ENCODE measurements around the gene HDAC11.
A peak's percentile ranks its signal among the peaks of the same experiment; 100 is the strongest.
"Not testable (repeated sequence)": the region's sequence is repeated elsewhere in the genome, so short reads cannot be mapped to it uniquely, and the experiment has no call there.

HDAC11 gene

DNA sequence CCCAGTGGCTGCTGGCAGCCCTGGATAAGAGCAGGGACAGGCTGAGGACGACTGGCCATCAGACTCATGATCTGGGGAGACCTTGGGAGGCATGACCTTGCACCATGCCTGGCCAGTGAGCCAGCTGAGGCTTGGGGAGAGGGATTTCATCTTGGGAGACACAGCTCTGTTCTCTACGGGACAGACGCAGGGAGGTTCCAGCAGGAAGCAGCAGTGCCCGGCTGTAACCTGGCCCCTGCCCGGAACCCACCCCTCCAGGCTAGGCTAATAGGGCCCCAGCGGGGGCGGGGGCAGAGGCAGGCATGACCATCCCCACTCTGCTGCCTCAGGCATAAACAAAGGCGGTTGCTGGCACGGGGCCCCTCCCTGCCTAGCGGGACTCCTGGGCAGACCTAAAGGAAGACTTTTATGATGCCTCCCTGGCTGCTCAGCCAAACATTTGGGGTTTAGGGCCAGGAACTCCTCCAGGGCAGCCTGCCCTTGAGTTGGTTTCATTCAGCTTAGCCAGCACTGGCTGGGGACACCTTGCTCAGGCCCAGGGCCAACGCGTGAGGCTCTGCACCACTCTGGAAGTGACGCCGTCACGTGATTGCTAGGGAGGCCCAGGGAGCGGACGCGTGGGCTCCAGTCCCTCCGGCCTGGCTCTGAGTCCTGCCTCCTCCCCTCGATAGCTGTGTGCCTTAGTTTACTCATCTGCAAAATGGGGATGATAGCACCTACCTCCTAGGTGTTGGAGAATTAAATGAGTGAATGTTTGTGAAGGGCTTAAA lies 27.6 kb downstream of the HDAC11 start:
- DNase-seq (ENCODE audit: low spot score), result no peak

DNA sequence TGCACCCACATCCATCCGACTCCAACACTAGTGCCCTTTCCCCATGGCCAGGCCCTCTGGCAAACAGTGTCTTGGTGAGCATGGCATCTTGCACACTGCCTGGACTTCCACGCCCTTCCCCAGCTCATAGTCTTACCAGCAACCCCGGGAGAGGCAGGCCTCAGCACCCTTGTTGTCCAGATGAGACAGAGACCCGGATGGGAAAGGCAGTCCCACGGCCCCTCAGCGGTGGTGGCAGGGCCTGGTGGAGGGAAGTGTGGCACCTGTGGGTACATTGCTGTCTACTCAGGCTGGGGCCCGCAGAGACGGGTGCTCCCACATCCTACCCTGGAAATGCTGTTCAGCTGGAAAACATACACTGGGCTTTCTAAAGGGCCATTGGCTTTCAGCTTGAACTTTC lies 28.4 kb downstream of the HDAC11 start:
- DNase-seq (ENCODE audit: low spot score), result no peak

DNA sequence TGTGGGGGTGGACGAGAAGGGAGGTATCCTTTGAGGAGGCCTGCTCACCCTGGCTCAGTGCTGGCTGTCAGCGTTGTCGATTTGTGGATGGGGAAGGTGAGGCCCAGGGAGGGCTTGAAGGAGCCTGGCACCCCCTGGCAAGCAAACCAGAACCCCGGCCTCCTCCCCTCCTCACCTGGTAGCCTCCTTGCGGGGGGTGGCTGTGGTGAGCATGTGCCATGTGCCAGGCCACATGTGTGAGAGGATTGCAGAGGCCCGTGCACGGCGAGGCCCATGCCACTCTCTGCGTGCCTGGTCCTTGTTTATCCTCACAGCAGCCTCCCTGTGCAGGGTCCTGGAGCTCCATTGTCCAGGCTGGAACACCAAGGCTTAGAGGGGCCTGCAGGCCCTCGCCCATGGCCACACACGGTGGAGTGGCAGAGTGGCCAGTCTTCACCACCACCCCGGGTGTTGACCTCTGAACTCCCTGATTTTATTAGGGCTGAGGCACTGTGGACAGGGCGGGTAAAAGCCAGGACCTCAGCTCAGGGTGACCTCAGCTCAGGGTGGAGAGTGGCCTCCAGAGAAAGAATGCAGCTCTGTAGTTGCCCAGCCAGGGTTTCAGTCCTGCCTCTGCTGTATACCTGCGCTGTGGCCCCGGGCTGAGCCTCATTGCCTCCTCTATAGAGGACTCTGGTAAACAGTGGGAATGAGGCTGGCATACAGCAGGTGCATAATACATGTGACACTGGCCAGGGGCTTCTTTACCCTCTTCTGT lies 29.1 kb downstream of the HDAC11 start:
- DNase-seq (ENCODE audit: low spot score), result no peak

DNA sequence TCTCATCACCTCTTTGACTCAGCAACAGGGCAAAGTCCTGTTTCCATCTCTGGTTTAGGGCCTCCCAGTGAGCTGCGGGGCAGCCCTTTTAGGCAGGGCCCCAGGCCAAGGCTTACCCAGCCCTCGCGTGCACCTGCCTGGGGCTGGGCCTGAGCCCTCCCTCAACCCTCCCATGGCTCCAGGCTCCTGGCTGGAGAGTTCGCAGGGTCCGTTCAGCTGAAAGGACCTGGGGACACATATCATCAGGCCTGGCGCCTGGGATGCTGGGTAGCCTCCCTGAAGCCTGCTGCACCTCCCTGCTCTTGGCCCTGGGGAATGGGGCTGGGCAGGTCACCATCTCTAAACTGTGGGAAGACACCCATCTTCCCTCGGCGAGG lies 29.7 kb downstream of the HDAC11 start:
- no peak for DNase-seq (ENCODE audit: low spot score)

DNA sequence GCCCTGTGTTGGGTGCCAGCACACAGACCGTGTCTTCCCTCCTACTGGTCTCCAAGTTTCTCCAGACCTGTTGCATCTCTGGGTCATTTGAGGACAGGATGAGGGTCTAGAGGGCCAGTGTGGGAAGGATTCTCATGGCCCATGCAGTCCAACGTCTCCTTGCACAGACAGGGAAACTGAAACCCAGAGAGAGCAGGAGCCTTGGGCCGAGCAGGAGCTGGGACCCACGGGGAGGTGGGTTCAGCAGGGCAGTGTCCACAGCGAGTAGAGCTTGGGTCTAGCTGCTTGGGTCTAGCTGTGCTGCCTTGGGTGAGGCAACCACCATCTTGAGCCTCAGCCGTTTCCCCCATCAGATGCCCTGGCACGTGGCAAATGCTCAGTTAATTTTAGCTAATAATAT lies 32.3 kb downstream of the HDAC11 start:
- no peak for DNase-seq (ENCODE audit: low spot score)

DNA sequence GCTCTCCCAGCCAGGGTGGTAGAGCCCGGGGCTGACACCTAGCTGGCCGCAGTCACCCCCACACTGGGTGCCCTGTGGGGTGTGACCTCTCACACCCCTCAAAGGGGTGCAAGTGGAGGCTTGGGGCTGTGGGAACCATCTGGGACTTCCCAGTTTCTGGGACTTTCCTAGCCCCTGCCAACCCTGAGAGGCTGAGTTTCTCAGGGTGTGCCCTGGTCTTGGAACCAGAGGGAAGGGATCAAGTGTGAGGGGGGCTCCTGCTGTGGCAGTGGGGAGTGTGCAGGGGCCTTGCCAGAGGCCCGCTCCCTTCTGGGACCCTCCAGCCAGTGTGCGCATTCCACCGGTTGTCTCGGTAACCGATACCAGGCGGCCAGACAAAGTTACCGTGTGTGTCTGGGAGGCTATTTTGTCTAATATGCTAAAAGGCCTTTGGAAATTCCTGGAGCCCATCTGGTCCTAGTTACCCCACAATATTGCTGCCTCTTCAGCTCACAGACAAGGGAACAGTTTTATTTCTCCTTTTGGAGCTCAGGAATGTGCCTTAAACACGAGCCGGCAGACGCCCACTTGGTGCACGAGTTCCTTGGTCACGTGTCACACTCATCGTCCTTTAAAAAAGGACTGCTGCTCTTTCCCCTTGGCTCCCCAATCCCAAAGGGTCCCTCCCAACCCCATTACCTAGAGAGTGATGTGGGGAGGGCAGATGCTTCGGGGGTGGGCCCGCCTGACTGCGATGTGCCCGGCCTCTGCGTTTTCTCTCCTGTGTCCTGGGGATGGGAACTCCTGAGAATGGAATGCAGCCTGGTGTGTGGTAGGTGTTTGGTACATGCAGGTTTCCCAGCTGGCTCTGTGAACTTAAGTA lies 33.2 kb downstream of the HDAC11 start:
- DNase-seq (ENCODE audit: low spot score), result no peak

DNA sequence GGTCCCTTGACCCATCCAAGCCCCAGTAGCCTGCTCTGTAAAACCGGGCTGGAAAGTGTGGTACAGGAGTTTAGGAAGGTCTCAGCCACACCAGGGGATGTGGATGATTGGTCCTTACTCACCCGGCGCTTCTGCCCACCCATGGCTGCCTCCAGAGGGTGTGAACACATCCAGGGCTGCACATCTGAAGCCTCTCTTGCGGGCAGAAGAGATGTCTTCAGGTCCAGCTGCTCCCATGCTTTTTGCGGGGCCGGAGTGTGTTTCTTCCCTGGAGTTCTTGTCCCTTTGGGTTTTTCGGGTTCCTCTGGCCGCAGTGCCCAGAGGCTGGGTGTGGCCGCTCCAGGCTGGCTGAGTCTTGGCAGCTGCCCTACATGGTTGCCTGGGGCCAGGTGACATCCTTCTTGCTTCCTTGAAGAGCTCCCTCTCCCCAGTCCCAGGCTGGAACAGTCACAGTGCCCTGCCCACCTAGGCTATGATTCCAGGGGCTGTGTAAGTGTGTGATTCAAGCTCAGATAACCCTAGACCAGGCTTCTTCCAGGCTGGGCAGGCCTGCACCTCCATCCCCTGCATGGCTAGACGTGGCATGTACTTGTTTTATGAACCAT lies 33.9 kb downstream of the HDAC11 start:
- DNase-seq (ENCODE audit: low spot score), result no peak

DNA sequence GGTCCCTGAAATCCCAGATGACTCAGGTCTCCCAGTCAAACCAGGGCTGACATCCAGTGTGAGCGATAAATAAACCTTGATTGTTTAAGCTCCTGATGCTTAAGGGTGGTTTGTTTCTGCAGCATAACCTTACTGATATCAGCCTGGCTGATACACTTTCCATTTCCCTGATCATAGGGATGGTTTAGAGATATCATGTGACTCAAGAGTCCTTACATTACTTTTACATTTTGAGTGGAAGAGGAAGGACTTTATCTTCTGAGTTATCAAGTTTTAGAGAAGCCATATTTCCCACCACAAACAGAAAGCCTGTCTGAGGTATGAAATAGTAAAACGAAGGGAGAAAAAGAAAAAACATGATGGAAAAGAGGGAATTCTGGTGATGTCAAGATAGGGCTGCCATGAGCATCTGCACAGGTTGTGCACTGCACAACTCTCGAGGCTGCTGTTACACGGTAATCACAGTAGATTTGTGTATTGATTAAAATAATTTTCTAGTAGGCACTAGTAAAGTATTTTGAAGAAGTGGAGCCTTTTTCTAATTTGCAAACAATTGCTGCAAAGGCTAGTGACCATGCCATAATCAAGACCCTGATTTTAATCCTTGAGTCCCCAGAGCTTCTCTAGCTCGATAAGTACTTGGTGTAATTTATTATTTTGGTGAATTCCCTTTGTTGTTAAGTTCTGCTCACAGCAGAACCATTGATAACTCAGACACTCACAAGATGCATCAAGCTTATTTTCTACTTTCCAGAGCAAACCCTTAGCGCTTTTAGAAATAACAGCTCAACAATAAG lies 34.7 kb downstream of the HDAC11 start:
- DNase-seq (ENCODE audit: low spot score), result no peak

DNA sequence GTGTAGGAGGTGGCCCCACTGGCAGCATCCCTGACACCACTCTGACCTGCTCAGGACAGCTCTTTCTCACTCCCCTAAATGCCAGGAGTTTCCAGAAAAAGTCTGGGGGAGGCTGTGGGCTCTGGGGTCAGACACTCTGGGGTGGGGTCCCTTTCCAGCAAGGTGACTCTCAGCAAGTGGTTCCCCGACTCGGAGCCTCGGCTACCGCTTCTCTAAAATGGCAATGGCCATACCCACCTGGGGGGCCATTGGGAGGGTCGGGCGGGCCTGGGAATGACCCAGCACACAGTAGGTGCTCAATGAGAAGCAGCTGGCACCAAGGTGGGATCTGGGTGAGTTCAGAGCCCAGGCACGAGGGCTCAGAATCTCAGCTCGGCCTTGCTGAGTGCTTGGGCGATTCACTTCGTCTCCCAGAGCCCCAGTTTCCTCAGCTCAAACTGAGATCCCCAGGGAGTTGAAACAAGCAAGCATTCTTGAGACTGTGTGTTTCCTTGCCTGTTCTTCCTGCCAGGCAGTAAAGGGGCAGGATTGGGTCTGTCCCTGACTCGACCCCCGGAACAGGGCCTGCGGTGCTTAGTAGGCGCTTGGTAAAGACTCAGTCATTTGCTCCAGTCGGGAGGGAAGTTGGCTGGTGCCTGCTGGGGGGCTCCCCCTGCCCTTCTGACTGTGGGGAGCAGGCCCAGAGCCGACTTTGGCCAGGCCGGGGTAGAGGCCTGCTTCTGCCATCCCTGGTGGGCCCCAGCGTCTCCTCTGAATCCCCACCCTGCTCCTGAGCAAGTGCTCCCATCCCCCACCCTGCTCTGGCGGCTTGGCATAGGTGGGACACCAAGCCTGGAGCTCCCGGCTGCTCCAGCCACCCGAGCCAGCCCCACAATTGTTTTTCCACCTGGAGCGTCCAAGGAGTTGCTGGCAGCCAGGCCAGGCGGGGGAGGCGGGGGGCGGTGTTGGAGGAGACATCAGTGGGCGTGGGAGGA lies 36.0 kb downstream of the HDAC11 start:
- DNase-seq (ENCODE audit: low spot score), result peak; percentile 83

DNA sequence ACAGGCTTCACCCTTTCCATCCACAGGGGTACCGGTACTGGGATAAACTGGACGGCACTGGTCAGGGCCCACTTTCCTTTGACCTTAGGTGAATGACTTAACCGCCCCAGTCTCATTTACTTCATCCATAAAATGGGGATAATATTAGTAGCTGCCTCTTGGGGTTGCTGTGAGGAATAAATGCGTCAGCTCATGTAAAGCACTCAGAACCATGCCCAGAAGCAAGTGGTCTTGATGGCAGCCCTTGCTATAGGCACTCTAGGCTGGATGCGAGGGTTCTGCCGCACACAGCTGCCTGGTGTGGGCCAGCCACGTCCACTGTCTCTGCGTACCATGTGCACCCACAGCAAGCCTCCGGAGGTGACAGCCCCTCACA lies 36.6 kb downstream of the HDAC11 start:
- DNase-seq (ENCODE audit: low spot score), result no peak

DNA sequence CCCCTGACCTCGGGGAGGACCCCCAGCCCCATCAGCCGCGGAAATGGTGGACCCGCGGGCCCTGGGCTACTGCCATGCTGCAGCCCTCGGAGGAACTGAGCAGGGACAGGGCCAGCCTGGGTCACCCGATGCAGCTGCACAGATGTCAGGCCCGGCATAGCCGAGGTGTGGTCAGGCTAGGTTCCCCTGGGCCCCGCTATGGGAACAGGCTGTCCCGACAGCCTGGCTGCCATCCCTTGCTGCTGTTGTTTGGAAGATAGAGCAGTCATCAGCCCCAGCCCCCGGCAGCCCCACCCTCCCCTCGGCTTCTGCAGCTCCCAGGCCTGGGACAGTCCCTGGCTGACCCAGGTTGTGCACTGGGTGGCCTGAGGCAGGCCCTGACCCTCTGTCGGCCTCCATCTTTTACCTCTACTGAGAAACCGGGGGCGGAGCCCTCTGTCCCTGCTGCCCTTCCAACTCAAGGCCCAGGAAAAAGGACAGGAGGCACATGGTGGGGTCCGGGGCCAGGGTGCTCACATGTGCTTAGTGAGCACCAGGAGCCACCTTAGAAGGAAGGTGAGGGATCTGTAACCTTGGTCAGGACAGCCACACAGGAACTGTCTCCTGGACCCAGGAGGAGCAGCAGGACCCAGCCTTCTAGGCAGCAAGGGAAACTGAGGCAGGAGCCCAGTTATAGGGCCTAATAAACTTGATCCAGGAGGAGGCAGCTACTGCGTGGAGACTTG lies 37.3 kb downstream of the HDAC11 start:
- no peak for DNase-seq (ENCODE audit: low spot score)

DNA sequence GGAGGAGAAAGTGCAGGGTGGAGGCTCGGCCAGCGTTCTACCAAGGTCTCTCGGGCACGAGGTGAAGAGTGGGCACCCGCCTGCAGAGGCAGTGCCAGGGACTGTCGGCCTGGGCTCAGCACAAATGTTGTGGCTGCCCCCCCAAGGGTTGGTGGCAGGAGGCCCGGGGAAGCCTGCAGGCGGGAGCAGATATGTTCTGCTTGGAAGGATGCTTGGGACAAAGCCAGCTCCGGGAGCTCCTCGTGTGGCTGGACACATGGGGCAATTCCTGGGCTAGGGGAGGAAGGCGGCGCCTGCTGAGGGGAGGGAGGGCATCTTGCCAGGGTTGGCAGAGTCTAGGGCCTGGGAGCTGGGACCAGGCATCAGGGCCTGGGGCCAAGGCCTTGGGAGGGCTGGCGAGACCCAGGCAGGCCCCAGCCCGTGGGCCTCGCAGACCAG lies 38.4 kb downstream of the HDAC11 start:
- DNase-seq (ENCODE audit: low spot score), result peak; percentile 79

DNA sequence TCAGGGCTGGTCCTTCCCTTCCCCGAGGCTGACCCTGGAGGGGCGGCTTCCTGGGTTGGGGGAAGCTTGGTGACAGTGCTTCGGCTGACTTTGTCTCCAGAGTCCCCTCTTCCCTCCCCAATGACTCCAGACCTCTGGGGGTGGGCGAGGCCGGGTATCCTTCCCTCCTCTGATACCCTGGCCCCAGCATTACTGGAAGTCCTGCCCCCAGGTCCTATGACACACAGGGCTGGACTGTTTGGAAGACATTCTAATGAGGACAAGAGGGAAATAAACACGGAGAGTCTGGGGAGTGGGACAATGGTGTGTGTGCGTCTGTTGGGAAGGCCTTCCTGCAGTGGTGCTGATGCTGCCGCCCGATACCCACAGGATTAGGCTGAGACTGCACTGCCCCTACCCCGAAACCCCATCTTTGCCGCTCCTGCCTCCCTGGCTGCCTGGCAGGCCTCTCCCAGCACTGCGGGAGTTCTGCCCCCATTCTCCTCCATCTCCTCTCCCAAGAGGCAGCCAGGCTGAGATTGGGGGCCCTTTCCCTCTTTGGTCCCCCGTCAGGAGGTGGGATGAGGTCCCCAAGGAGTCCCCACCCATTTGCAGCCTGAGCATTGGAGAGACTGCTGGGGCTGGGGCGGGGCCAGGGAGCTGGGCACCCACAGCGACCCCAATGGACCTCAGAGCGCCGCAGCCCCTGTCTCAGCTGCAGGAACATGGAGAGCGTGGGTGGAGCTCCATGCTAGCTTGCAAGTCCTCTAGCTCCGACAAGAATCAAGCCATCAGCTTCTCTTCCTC lies 39.1 kb downstream of the HDAC11 start:
- DNase-seq (ENCODE audit: low spot score), result no peak

DNA sequence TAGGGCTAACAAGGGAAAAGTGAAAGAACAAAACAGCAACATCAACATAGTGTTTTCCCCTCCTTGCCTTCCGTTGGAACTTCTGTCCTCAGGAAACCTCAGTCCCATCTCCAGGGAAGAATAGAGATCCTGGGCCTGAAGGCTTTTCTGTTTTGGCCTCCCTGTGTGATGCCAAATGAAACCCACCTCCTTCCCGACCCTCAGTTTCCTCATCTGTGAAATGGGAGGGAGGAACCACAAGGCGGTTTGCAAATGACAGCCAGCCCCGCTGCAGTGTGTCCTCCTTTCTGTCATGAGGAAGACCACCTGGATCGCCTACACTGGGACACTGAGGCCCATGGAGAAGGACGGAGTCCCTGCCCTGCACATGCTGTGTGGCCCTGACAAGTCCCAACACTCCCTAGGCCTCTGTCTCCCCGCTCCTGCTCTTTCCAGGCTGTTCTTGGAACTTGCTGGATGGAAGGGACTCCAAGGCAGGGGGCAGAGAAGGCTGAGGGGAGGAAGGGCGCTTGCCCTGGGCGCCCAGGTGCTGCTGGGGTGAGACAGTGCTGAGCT lies 40.3 kb downstream of the HDAC11 start:
- DNase-seq (ENCODE audit: low spot score), result no peak

DNA sequence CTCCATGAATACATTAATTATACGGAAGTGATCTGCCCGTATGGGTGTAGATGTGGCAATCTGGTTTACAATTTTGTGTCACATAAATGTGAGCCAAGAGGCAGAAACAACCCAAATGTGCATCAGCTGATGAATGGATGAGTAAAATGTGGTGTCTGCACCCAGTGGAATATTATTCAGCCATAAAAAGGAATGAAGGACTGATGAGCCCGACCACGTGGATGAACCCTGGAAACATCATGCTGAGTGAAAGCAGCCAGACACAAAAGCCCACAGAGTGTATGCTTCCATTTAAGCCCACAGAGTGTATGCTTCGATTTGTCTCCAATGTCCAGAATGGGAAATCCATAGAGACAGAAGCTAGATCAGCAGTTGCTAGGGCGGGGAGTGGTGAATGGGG lies 41.2 kb downstream of the HDAC11 start:
- no peak for DNase-seq (ENCODE audit: low spot score)

DNA sequence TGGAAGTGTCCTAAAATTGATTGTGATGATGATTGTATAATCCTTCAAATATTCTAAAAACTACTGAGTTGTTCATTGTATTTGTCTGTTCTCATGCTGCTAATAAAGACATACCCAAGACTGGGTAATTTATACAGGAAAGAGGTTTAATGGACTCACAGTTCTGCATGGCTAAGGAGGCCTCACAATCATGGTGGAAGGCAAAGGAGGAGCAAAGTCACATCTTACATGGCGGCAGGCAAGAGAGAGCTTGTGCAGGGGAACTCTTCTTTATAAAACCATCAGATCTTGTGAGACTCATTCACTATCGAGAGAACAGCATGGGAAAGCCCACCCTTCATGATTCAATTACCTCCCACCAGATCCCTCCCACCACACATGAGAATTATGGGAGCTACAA lies 41.6 kb downstream of the HDAC11 start:
- DNase-seq (ENCODE audit: low spot score), result not testable (repeated sequence)

DNA sequence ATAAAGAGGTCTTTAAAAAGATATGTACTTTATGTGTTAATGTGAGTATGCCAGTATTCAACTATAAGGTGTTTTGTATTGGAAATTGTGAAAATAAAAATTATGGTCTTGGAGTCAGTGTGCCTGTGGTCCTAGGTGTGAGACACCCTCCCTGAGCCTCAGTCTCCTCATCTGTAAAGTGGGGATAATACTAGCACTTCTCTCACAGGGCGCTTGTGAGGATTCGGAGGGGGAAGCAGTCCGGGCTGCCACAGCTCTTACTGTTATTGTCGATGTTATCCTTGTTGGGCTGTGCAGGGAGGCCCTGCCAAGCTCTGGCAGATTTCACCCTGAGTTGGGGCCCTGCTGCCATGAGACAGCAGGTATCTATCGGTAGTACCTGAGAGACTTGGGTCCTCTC lies 42.1 kb downstream of the HDAC11 start:
- no peak for DNase-seq (ENCODE audit: low spot score)

DNA sequence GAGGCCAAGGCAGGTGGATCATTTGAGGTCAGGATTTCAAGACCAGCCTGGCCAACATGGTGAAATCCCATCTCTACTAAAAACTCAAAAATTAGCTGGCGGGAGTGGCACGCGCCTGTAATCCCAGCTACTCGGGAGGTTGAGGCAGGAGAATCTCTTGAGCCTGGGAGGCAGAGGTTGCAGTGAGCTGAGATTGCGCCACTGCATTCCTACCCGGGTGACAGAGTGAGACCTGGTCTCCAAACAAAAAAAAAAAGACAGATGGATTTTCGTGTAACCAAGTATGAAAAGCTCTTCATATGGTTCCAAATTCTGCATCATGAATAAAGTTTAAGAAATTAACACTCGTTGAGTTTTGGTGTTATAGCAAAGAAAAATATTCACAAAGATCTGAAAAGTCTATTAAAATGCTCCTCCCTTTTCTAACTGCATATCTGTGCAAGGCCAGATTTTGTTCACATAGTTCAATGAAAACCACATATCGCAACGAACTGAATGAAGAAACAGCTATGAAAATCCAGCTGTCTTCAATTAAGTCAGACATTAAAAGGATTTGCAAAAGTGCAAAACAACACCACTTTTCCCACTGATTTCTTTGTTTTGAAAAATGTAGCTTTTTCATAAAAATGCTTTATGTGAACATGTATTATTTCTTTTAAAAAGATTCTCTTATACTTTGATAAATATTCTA lies 45.0 kb downstream of the HDAC11 start:
- DNase-seq (ENCODE audit: low spot score), result no peak

Data from left forelimb (tissue), 1 donor.